Spinal cord (tissue), 10 donors: ENCODE data around the gene PALM. TPM values are rescaled to one million over a fixed set of nuclear protein-coding genes. Genes with fewer than 3 reads are reported as not detected.

Experiments used
- DNase-seq, 6 donors: peaks; one replicate each; pipeline versions ENCODE4 v3.0.0 to v3.0.0-alpha.2; 2013 to 2015; ENCODE audit warnings: low spot score in 6 of 6, low read depth in 4 of 6
- H3K27ac ChIP-seq: one replicate; pipeline ENCODE4 v1.5.1; 2013; ENCODE audit warnings: low read depth, low read length, control low read depth
- H3K27me3 ChIP-seq: one replicate; pipeline ENCODE4 v1.6.1; 2013; ENCODE audit warnings: low read length; ENCODE audit not compliant: control insufficient read depth, insufficient read depth
- H3K36me3 ChIP-seq: one replicate; pipeline ENCODE4 v1.6.1; 2013; ENCODE audit warnings: low read length; ENCODE audit not compliant: control insufficient read depth, insufficient read depth
- H3K4me1 ChIP-seq: one replicate; pipeline ENCODE4 v1.6.1; 2013; ENCODE audit warnings: low read length; ENCODE audit not compliant: control insufficient read depth, insufficient read depth
- H3K4me3 ChIP-seq: one replicate; pipeline ENCODE4 v1.5.1; 2013; ENCODE audit warnings: low read depth, low read length, control low read depth
- H3K9me3 ChIP-seq: one replicate; pipeline ENCODE4 v1.6.1; 2013; ENCODE audit warnings: low read length; ENCODE audit not compliant: control insufficient read depth, insufficient read depth
- WGBS: methylation state at CpG from one replicate; pipeline ENCODE4 v1.1.5; 2013; ENCODE audit warnings: missing lambda C conversion rate; ENCODE audit not compliant: insufficient coverage; 5-methylcytosine and 5-hydroxymethylcytosine counted together
- polyA plus RNA-seq, 2 donors: library from polyadenylated mRNA; unstranded; fragments of 120-200 nt; gene quantifications; one replicate each; pipeline ENCODE4 v1.2.1, GENCODE V29; 2013; ENCODE audit not compliant: insufficient read length in 2 of 2
- total RNA-seq, 2 donors: library from RNA; depleted of rRNA in 1 of 2; stranded (reverse); fragments of 120-200 nt in 1 of 2; fragments of >200 nt in 1 of 2; gene quantifications; one replicate each; pipeline versions ENCODE4 v1.2.3 to v1.2.4, GENCODE V29; 2013 to 2014
- donor health status: healthy.

PALM gene
- total and polyA plus RNA-seq, 4 donors = 48.8 to 260 (median 155) TPM

GRCh38 chr19:796692-797527, 88.2 kb downstream of the PALM start, which contains the start of gene PTBP1:
TSS of gene PTBP1 (plus strand) at chr19:797452. CDS start at chr19:797498, 46 bp downstream.
- Histone ChIP-seq H3K27me3 (no peaks in the 10 kb centered on the region), H3K9me3 (no peaks in the 10 kb centered on the region), H3K27ac (peak within 1 kb of the TSS; percentile 79), H3K36me3 (peaks cover 39% of the 10 kb centered on the region), H3K4me3 (peak within 1 kb of the TSS; percentile 72), H3K4me1 (peaks cover 64% of the 10 kb centered on the region)
- WGBS = under 1% methylated on average over 83 of the region's 83 CpGs
- DNase-seq = peak; percentile 96 to 100 (median 100)

Other genes starting within 250 kb of the PALM start
- 10 to 100 TPM; 15.5 to 24.2 TPM for gene SHC2, start 247.9 kb upstream of the PALM start, total RNA-seq
- 100 to 1,000 TPM in 1 of 2 donors, 10 to 100 TPM in 1; 92.7 to 111 TPM for gene SHC2, start 247.9 kb upstream of the PALM start, polyA plus RNA-seq
- 1 to 10 TPM in 1 of 2 donors, under 1 TPM in 1; 0.40 to 2.6 TPM for gene MADCAM1, start 212.4 kb upstream of the PALM start, total RNA-seq
- gene MADCAM1, start 212.4 kb upstream of the PALM start, polyA plus RNA-seq = 1 to 10 TPM; 5.3 to 7.1 TPM
- 10 to 100 TPM in 1 of 2 donors, 1 to 10 TPM in 1; 9.9 to 23.9 TPM for gene TPGS1, start 201.4 kb upstream of the PALM start, total RNA-seq
- gene TPGS1, start 201.4 kb upstream of the PALM start, polyA plus RNA-seq = 10 to 100 TPM; 30.3 to 31.3 TPM
- gene CDC34, start 177.2 kb upstream of the PALM start, total RNA-seq = 10 to 100 TPM; 35.5 to 85.5 TPM
- gene CDC34, start 177.2 kb upstream of the PALM start, polyA plus RNA-seq = 10 to 100 TPM; 86.6 to 92.0 TPM
- under 1 TPM in 1 of 2 donors, not detected in 1; 0.33 TPM for gene GZMM, start 164.9 kb upstream of the PALM start, total RNA-seq
- under 1 TPM; 0.55 to 0.68 TPM for gene GZMM, start 164.9 kb upstream of the PALM start, polyA plus RNA-seq
- gene BSG, start 136.3 kb upstream of the PALM start, total RNA-seq = 100 to 1,000 TPM; 177 to 638 TPM
- 100 to 1,000 TPM; 484 to 623 TPM for gene BSG, start 136.3 kb upstream of the PALM start, polyA plus RNA-seq
- 10 to 100 TPM in 1 of 2 donors, 1 to 10 TPM in 1; 8.6 to 35.7 TPM for gene HCN2, start 119.1 kb upstream of the PALM start, total RNA-seq
- gene HCN2, start 119.1 kb upstream of the PALM start, polyA plus RNA-seq = 10 to 100 TPM; 82.5 to 85.8 TPM
- gene POLRMT, start 75.4 kb upstream of the PALM start, total RNA-seq = 10 to 100 TPM; 11.8 to 40.8 TPM
- 10 to 100 TPM; 51.6 to 54.2 TPM for gene POLRMT, start 75.4 kb upstream of the PALM start, polyA plus RNA-seq
- gene FGF22, start 69.1 kb upstream of the PALM start, total RNA-seq = 1 to 10 TPM in 1 of 2 donors, under 1 TPM in 1; 0.72 to 1.2 TPM
- 1 to 10 TPM; 2.2 to 2.5 TPM for gene FGF22, start 69.1 kb upstream of the PALM start, polyA plus RNA-seq
- 10 to 100 TPM; 13.4 to 20.3 TPM for gene RNF126, start 45.7 kb upstream of the PALM start, total RNA-seq
- 10 to 100 TPM; 50.9 to 61.6 TPM for gene RNF126, start 45.7 kb upstream of the PALM start, polyA plus RNA-seq
- gene FSTL3, start 32.5 kb upstream of the PALM start, total RNA-seq = 10 to 100 TPM; 11.5 to 32.1 TPM
- 10 to 100 TPM; 11.3 to 18.5 TPM for gene FSTL3, start 32.5 kb upstream of the PALM start, polyA plus RNA-seq
- 1 to 10 TPM in 1 of 2 donors, under 1 TPM in 1; 0.33 to 1.1 TPM for gene PRSS57, start 13.5 kb upstream of the PALM start, total RNA-seq
- under 1 TPM in 1 of 2 donors, not detected in 1; 0.15 TPM for gene PRSS57, start 13.5 kb upstream of the PALM start, polyA plus RNA-seq
- under 1 TPM; 0.40 to 0.66 TPM for gene MISP, start 42.2 kb downstream of the PALM start, total RNA-seq
- under 1 TPM; 0.41 to 0.42 TPM for gene MISP, start 42.2 kb downstream of the PALM start, polyA plus RNA-seq
- 10 to 100 TPM; 51.3 to 91.9 TPM for gene PTBP1, start 88.5 kb downstream of the PALM start, total RNA-seq
- gene PTBP1, start 88.5 kb downstream of the PALM start, polyA plus RNA-seq = 100 to 1,000 TPM; 137 to 152 TPM
- gene PLPPR3, start 113.0 kb downstream of the PALM start, total RNA-seq = 10 to 100 TPM; 26.1 to 29.3 TPM
- 100 to 1,000 TPM; 201 to 245 TPM for gene PLPPR3, start 113.0 kb downstream of the PALM start, polyA plus RNA-seq
- 10 to 100 TPM in 1 of 2 donors, 1 to 10 TPM in 1; 2.0 to 14.2 TPM for gene AZU1, start 118.9 kb downstream of the PALM start, total RNA-seq
- 1 to 10 TPM; 3.0 to 3.6 TPM for gene AZU1, start 118.9 kb downstream of the PALM start, polyA plus RNA-seq
- 10 to 100 TPM in 1 of 2 donors, 1 to 10 TPM in 1; 3.8 to 37.1 TPM for gene PRTN3, start 132.1 kb downstream of the PALM start, total RNA-seq
- gene PRTN3, start 132.1 kb downstream of the PALM start, polyA plus RNA-seq = under 1 TPM; 0.41 to 0.72 TPM
- 10 to 100 TPM in 1 of 2 donors, under 1 TPM in 1; 0.99 to 23.5 TPM for gene ELANE, start 143.4 kb downstream of the PALM start, total RNA-seq
- gene ELANE, start 143.4 kb downstream of the PALM start, polyA plus RNA-seq = under 1 TPM in 1 of 2 donors, not detected in 1; 0.18 TPM
- gene CFD, start 150.7 kb downstream of the PALM start, total RNA-seq = 1 to 10 TPM; 4.2 to 6.5 TPM
- gene CFD, start 150.7 kb downstream of the PALM start, polyA plus RNA-seq = 1 to 10 TPM; 2.8 to 5.1 TPM
- gene MED16, start 184.3 kb downstream of the PALM start, total RNA-seq = 10 to 100 TPM; 20.3 to 20.4 TPM
- 10 to 100 TPM; 56.5 to 66.1 TPM for gene MED16, start 184.3 kb downstream of the PALM start, polyA plus RNA-seq
- not detected for gene RNU6-9, start 184.5 kb downstream of the PALM start, total RNA-seq
- gene RNU6-9, start 184.5 kb downstream of the PALM start, polyA plus RNA-seq = not detected
- 10 to 100 TPM; 20.9 to 23.6 TPM for gene R3HDM4, start 204.3 kb downstream of the PALM start, total RNA-seq
- 10 to 100 TPM; 71.6 to 72.2 TPM for gene R3HDM4, start 204.3 kb downstream of the PALM start, polyA plus RNA-seq
- 1 to 10 TPM in 1 of 2 donors, under 1 TPM in 1; 0.50 to 2.1 TPM for gene KISS1R, start 208.4 kb downstream of the PALM start, total RNA-seq
- gene KISS1R, start 208.4 kb downstream of the PALM start, polyA plus RNA-seq = 1 to 10 TPM; 2.3 to 2.7 TPM
- gene ARID3A, start 217.1 kb downstream of the PALM start, total RNA-seq = 10 to 100 TPM in 1 of 2 donors, 1 to 10 TPM in 1; 4.8 to 14.8 TPM
- gene ARID3A, start 217.1 kb downstream of the PALM start, polyA plus RNA-seq = 10 to 100 TPM in 1 of 2 donors, 1 to 10 TPM in 1; 7.2 to 10.5 TPM